Measurements from ENCODE around the gene ARHGEF6.

The ARHGEF6 gene

GRCh38 chrX:136691028-136691809 lies 89.5 kb downstream of the ARHGEF6 start:
- no peak for DNase-seq

GRCh38 chrX:136689436-136689835 lies 91.3 kb downstream of the ARHGEF6 start:
- no peak for DNase-seq

- no peak for DNase-seq
Measured at GRCh38 chrX:136687457-136687856, 93.3 kb downstream of the ARHGEF6 start.

GRCh38 chrX:136684120-136684519 lies 96.6 kb downstream of the ARHGEF6 start:
- DNase-seq, result no peak

- DNase-seq, result no peak
Measured at GRCh38 chrX:136679531-136679930, 101.2 kb downstream of the ARHGEF6 start.

GRCh38 chrX:136674270-136674985 lies 106.3 kb downstream of the ARHGEF6 start:
- DNase-seq, result no peak

GRCh38 chrX:136671006-136671610 lies 109.6 kb downstream of the ARHGEF6 start:
- DNase-seq, result no peak

DNA sequence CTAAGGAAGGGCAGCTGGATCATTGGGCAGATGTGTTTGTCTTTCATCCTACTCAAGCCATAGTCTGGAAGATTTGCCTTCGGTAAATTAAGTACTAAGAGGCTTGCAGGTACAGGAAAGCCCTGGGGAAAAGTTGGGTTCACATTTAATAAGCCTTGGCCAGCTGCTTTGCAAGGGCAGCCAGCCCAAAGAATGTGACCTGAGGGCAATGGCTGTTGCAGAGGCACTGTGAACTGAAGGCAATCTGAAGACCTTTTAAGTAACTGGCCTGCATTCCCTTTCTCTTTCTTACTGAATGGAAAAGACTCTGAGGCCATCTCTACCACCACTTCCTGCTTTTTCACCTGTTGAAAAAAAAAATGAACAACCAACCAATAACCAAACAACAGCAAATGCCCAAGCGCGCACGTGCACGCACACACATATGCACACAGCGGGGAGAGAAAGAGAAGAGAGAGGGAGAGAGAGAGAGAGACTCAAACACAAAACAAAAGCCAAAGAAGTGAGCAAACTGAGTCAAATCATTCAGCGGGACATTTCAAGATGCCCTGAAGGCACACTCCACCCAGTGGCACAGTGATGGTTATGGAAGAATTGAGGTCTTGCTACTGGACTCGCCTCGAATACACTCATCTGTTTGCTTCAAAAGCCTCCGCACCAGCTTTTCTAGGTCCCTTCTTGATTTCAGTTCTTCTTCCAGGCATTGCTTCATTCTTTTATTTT lies 113.1 kb downstream of the ARHGEF6 start:
- DNase-seq, result no peak

DNA sequence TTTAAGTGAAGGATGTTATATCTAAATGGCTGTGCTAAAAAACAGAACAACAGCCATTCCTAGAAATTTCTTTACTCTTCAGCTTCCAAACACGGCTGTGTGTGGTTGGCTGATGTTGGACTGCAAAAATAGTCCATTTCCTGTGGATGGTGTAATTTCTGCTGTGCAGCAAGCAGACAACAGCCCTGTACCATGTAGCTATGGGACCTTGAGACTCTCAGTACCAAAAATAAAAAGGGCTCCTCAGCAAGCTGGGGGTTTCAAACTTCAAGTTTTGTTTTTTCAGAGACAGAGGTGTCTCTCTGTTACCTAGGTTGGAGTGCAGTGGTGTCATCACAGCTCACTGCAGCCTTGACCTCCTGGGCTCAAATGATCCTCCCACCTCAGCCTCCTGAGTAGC lies 114.6 kb downstream of the ARHGEF6 start:
- no peak for DNase-seq

GRCh38 chrX:136665258-136665900 lies 115.4 kb downstream of the ARHGEF6 start:
- no peak for DNase-seq

DNA sequence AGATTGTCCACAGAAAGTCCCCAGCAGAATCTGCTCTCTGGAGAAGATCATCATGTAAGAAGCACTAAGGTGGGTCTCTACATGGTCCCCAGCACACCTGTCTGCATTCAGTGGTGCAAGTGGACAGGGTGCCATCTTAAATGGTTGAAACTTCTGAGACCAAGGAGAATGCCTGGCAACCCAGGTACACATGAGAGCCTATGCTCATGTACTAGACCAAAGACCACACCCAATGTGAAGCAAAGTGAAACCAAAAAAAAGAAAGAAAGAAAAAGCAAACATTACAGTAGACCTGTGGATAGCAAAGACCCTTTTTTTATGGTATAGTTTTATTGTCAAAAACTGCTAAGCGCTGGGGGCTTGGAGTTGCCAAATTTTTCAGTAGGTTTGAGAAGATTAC lies 117.8 kb downstream of the ARHGEF6 start:
- DNase-seq, result no peak

DNA sequence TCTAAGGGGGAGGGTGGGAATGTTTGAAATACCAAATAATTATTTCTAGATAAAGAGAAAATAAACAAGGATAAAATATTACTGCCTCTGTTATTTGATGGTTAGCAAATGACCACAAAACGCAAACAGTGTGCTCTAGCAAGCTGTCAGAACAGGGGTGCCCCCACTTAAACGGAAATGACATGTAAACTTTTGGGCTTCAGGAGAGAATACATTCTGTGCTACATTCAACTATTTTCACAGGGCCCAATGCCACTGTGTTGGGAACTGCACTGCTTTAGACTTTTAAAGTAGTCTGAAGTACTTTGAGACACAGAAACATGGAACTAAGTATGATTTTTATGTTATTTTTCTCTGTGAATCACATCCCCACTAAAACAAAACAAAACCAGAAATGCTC lies 118.6 kb downstream of the ARHGEF6 start:
- DNase-seq, result no peak

DNA sequence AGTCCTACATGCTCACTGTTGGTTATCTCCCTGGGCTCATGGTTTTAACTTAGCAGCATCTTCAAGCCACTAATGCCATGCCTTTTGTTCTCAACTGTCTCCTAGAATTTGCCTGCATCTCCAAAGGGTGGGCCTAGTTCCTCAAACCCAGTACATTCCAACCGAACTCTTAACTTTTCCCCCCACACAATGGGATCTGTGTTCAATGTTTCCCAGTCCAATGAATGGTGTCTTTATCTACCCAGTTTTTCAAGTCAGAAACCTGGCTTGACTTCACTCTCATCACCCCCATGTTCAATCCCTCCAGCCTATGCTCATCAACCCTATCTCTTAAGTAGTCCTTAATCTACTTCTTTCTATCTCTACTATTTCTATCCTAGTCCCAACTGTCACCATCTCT lies 119.8 kb downstream of the ARHGEF6 start:
- DNase-seq, result no peak

DNA sequence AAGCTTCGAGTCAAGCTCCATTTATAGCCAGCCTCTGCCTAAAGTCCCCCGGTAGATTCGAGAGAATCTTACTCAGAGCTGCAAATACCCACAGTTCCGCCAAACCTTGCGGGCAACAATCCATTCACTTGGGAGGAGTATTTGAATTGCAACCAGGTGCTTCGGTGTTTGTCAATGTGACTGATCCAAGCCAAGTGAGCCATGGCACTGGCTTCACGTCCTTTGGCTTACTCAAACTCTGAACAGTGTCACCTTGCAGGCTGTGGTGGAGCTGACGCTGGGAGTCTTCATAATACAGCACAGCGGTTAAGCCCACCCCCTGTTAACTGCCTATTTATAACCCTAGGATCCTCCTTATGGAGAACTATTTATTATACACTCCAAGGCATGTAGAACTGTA lies 121.6 kb downstream of the ARHGEF6 start:
- DNase-seq, result no peak

GRCh38 chrX:136658151-136658550 lies 122.6 kb downstream of the ARHGEF6 start:
- DNase-seq, result no peak

DNA sequence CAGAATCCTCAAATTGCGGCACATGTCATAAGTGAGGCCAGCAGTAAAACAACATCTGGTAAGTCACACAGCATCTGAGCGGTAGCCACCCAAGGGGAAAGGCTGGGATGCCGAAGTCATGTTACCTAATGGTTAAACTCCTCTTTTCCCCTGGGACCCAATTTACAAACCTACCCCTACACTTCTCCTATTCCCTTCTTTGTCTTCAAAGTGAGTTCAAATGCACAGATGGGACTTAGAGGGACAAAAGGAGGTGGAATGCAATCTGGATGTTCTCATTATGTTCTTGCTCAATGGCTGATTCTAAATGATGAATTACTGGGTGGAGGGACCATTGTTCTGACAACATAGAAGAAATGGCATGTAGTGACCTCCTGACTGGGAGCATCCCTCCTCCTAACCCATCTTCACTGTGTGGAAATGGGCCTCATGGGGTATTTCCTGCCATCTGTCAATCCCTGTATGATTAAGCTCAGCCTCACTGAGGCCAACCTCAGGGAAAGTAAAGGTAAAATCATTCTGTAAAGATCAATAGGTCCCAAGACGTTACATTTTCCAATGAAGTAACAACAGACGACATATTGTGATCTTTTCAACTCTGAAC lies 124.3 kb downstream of the ARHGEF6 start:
- no peak for DNase-seq

DNA sequence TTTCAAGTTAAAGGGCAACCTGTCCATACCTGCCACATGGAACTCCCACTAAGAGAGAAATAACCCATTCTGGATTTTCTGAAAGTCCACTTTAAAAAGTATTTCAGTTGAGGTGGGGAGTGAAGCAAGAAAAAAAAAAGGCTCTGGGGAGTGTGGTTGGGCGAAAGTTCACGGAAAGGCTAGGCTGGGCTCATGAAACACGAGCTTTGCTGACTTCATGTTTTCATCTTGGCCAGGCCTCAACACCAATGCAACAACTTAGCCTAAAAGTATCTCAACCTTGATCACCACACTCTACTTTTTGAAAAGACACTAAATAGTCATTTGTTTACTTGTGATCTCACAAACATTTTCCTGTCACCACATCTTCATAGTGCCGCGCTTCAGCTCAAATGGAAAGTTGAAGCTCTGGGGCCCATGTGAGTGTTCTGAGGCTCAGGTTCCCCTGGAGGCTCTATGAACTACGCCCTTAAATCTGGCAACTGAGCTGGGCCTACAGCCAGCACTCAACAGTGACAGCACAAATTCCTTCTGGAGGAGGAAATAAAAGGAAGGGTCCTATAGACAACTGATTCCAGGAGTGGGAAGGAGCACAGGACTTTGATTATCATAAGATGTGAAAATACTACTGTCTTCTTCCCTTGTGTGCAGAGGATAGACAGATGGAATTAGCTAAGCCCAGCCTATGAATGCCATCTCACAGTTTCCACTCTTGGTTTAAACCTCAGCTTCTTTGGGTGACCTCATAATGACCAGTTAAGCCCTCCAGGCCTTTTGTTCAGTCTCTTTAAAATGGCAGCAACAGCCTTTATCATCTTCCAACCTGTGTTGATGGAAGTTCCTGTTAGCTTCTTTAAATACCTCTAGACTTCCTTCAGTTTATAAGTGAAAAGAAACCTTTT lies 127.7 kb downstream of the ARHGEF6 start:
- no peak for DNase-seq

GRCh38 chrX:136650811-136651210 lies 129.9 kb downstream of the ARHGEF6 start:
- no peak for DNase-seq

DNA sequence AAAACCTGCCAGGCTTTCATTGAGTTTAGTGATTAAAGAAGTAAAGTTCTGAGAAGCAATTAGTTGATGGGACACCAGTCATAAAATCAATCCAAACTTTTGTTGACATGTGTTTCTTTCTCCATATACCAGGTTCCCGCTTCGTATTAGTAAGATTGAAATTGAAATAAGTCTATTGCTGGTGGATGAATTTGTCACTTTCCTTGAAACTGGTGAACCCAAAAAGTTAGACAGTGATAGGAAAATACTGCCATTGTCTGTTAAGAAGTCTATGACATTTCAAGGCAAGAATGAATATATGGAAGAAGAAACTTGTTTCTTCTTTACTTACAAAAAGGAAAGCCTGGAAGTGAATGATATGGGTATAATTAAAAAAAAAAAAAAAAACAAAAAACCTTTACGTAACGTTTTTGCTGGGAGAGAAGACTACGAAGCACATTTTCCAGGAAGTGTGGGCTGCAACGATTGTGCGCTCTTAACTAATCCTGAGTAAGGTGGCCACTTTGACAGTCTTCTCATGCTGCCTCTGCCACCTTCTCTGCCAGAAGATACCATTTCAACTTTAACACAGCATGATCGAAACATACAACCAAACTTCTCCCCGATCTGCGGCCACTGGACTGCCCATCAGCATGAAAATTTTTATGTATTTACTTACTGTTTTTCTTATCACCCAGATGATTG lies 132.9 kb downstream of the ARHGEF6 start, which contains the start of gene CD40LG:
Gene CD40LG, plus strand, starts transcription at position 482 of the 684 bp plus-strand sequence. Its CDS starts 91 bp downstream, at position 573.
- no peak for DNase-seq

- no peak for DNase-seq
Measured at GRCh38 chrX:136646602-136647239, 134.0 kb downstream of the ARHGEF6 start.
